Mucosa of rectum (tissue), 2 donors: ENCODE measurements around the gene DOC2B.
A peak's percentile ranks its signal among the peaks of the same experiment; 100 is the strongest.

Experiments
- H3K27ac ChIP-seq, 2 donors: one replicate each; pipeline ENCODE4 v1.7.0; 2013; ENCODE audit warnings: inconsistent platforms in 2 of 2, low read depth in 2 of 2, low read length in 2 of 2
- H3K27me3 ChIP-seq, 2 donors: one replicate each; pipeline ENCODE4 v1.7.0; 2013; ENCODE audit warnings: low read length in 2 of 2; ENCODE audit not compliant: control insufficient read depth in 2 of 2, insufficient read depth in 2 of 2
- H3K36me3 ChIP-seq, 2 donors: one replicate each; pipeline ENCODE4 v1.7.0; 2013; ENCODE audit warnings: low read length in 2 of 2; ENCODE audit not compliant: control insufficient read depth in 2 of 2, insufficient read depth in 2 of 2
- H3K4me1 ChIP-seq, 2 donors: one replicate each; pipeline ENCODE4 v1.7.0; 2013; ENCODE audit warnings: low read length in 2 of 2, mild to moderate bottlenecking in 1 of 2; ENCODE audit not compliant: control insufficient read depth in 2 of 2, insufficient read depth in 2 of 2
- H3K4me3 ChIP-seq, 2 donors: one replicate each; pipeline ENCODE4 v1.7.0; 2013; ENCODE audit warnings: low read length in 2 of 2
- H3K9ac ChIP-seq, 2 donors: one replicate each; pipeline ENCODE4 v1.7.0; 2013; ENCODE audit warnings: low read length in 2 of 2, low read depth in 1 of 2, mild to moderate bottlenecking in 1 of 2
- H3K9me3 ChIP-seq, 2 donors: one replicate each; pipeline ENCODE4 v1.7.0; 2013; ENCODE audit warnings: low read length in 2 of 2; ENCODE audit not compliant: control insufficient read depth in 2 of 2
- donor health status: healthy.
- donor health status: Normal muscosa, but diverticular disease.

The DOC2B gene

GRCh38 chr17:192666-193425 lies 11.4 kb upstream of the DOC2B start:
- Histone ChIP-seq H3K36me3 (no peaks in the 10 kb centered on the region), H3K27me3 (no peaks in the 10 kb centered on the region), H3K9ac (no peak overlapping the region), H3K27ac (no peak overlapping the region), H3K4me1 (peaks cover 0 to 6% of the 10 kb centered on the region in 2 donors), H3K4me3 (no peak overlapping the region), H3K9me3 (no peaks in the 10 kb centered on the region)

- H3K9me3 ChIP-seq = no peaks in the 10 kb centered on the region
- no peak overlapping the region for H3K4me3 ChIP-seq
- peaks cover 0 to 3% of the 10 kb centered on the region in 2 donors for H3K27me3 ChIP-seq
- no peak overlapping the region for H3K9ac ChIP-seq
- no peak overlapping the region for H3K27ac ChIP-seq
- no peaks in the 10 kb centered on the region for H3K36me3 ChIP-seq
- peaks cover 0 to 6% of the 10 kb centered on the region in 2 donors for H3K4me1 ChIP-seq
Observed at GRCh38 chr17:189444-189843, 8.0 kb upstream of the DOC2B start.

GRCh38 chr17:187130-187529 lies 5.7 kb upstream of the DOC2B start:
- Histone ChIP-seq H3K9me3 (no peaks in the 10 kb centered on the region), H3K36me3 (no peaks in the 10 kb centered on the region), H3K27me3 (peaks cover 10 to 19% of the 10 kb centered on the region in 2 donors), H3K27ac (no peak overlapping the region), H3K4me3 (no peak overlapping the region), H3K4me1 (no peaks in the 10 kb centered on the region), H3K9ac (no peak overlapping the region)

- Histone ChIP-seq H3K9me3 (no peaks in the 10 kb centered on the region), H3K27me3 (peaks cover 14 to 24% of the 10 kb centered on the region in 2 donors), H3K9ac (no peak overlapping the region), H3K4me3 (no peak overlapping the region), H3K36me3 (no peaks in the 10 kb centered on the region), H3K27ac (no peak overlapping the region), H3K4me1 (peaks cover 0 to 4% of the 10 kb centered on the region in 2 donors)
Observed at GRCh38 chr17:185445-186138, 4.1 kb upstream of the DOC2B start.

- peaks cover 0 to 4% of the 10 kb centered on the region in 2 donors for H3K4me1 ChIP-seq
- no peak overlapping the region for H3K4me3 ChIP-seq
- peaks cover 22 to 36% of the 10 kb centered on the region in 2 donors for H3K27me3 ChIP-seq
- H3K9ac ChIP-seq = no peak overlapping the region
- H3K9me3 ChIP-seq = no peaks in the 10 kb centered on the region
- H3K36me3 ChIP-seq = no peaks in the 10 kb centered on the region
- H3K27ac ChIP-seq = no peak overlapping the region
Observed at GRCh38 chr17:183021-183420, 1.6 kb upstream of the DOC2B start.

- no peaks in the 10 kb centered on the region for H3K9me3 ChIP-seq
- peaks cover 25 to 36% of the 10 kb centered on the region in 2 donors for H3K27me3 ChIP-seq
- no peaks in the 10 kb centered on the region for H3K36me3 ChIP-seq
- H3K9ac ChIP-seq = peak overlapping the region in 1 of 2 donors; percentile 3
- no peak overlapping the region for H3K27ac ChIP-seq
- H3K4me1 ChIP-seq = peaks cover 0 to 4% of the 10 kb centered on the region in 2 donors
- H3K4me3 ChIP-seq = peak overlapping the region; percentile 33 to 36
Observed at GRCh38 chr17:182050-182751, 751 bp upstream of the DOC2B start.

GRCh38 chr17:180381-181244 lies 837 bp downstream of the DOC2B start:
- Histone ChIP-seq H3K27ac (no peak overlapping the region), H3K9me3 (no peaks in the 10 kb centered on the region), H3K9ac (no peak overlapping the region), H3K4me3 (no peak overlapping the region), H3K36me3 (no peaks in the 10 kb centered on the region), H3K27me3 (peaks cover 25 to 36% of the 10 kb centered on the region in 2 donors), H3K4me1 (peaks cover 0 to 4% of the 10 kb centered on the region in 2 donors)

GRCh38 chr17:179781-180380 lies 1.6 kb downstream of the DOC2B start:
- H3K4me1 ChIP-seq = peaks cover 0 to 4% of the 10 kb centered on the region in 2 donors
- no peaks in the 10 kb centered on the region for H3K36me3 ChIP-seq
- no peak overlapping the region for H3K4me3 ChIP-seq
- H3K9ac ChIP-seq = no peak overlapping the region
- no peak overlapping the region for H3K27ac ChIP-seq
- H3K9me3 ChIP-seq = no peaks in the 10 kb centered on the region
- peaks cover 25 to 36% of the 10 kb centered on the region in 2 donors for H3K27me3 ChIP-seq

- Histone ChIP-seq H3K9ac (no peak overlapping the region), H3K36me3 (no peaks in the 10 kb centered on the region), H3K4me3 (no peak overlapping the region), H3K4me1 (peaks cover 0 to 4% of the 10 kb centered on the region in 2 donors), H3K27ac (no peak overlapping the region), H3K9me3 (no peaks in the 10 kb centered on the region), H3K27me3 (peaks cover 25 to 29% of the 10 kb centered on the region in 2 donors)
Observed at GRCh38 chr17:179066-179432, 2.4 kb downstream of the DOC2B start.
